Right cardiac atrium (tissue), 5 donors: ENCODE measurements around the gene CHRM2. TPM values are rescaled to one million over a fixed set of nuclear protein-coding genes. Genes with fewer than 3 reads are reported as not detected.

Experiments
- ATAC-seq, 2 donors: fragments of 200-7000 bp; cut with Tn5 transposase; one replicate each; pipeline versions ENCODE4 v1.8.0 to v1.9.1; 2020; ENCODE audit warnings: moderate library complexity in 2 of 2, mild to moderate bottlenecking in 1 of 2
- DNase-seq, 3 donors: peaks; one replicate each; pipeline ENCODE4 v3.0.0-alpha.2; 2020
- H3K27ac ChIP-seq: one replicate; pipeline ENCODE4 v1.5.1; 2013; ENCODE audit warnings: mild to moderate bottlenecking, low read length, control low read depth, moderate library complexity
- H3K27me3 ChIP-seq: one replicate; pipeline ENCODE4 v1.6.1; 2013; ENCODE audit not compliant: control insufficient read depth, insufficient read depth
- H3K4me1 ChIP-seq: one replicate; pipeline ENCODE4 v1.6.1; 2013; ENCODE audit warnings: low read length; ENCODE audit not compliant: control insufficient read depth, insufficient read depth
- H3K4me3 ChIP-seq: one replicate; pipeline ENCODE4 v1.5.1; 2013; ENCODE audit warnings: low read length, control low read depth
- H3K9me3 ChIP-seq: one replicate; pipeline ENCODE4 v1.6.1; 2013; ENCODE audit warnings: low read length; ENCODE audit not compliant: control insufficient read depth
- WGBS: extraction: QIAGEN DNeasy Blood & Tissue Kit; methylation state at CpG from one replicate; pipeline ENCODE4 v1.1.7; 2013; 5-methylcytosine and 5-hydroxymethylcytosine counted together
- intact Hi-C, 4 donors: fragments of 100-400 bp; cut with DNase I; formaldehyde crosslinking; loops; one replicate each; pipeline versions ENCODE4 v1.11.0 to v1.14.0; 2022 to 2023
- polyA plus RNA-seq: library from polyadenylated mRNA; stranded (reverse); fragments of 200-250 nt; gene quantifications from one replicate; pipeline ENCODE4 v1.2.3, GENCODE V29; 2013
- total RNA-seq, 4 donors: library from RNA; stranded (reverse); fragmentation: NEBNext Ultra II Directional; extraction: Animal tissue kit (Norgen Biotek cat#: 25700); gene quantifications; one replicate each; pipeline ENCODE4 v1.2.1, GENCODE V29; 2021
- donor health status: healthy with polysubstance abuse.
- donor health status: DM: no; HTN: yes; CAD: no.
- donor health status: DM: no; HTN: no; CAD: no.
- donor health status: DM: no; HTN: yes; CAD: no; lungs with severe emphysema.
- donor health status: DM: yes; HTN: yes; CAD: no.

The CHRM2 gene
- total and polyA plus RNA-seq, 5 donors = 38.1 to 140 (median 91.8) TPM

DNA sequence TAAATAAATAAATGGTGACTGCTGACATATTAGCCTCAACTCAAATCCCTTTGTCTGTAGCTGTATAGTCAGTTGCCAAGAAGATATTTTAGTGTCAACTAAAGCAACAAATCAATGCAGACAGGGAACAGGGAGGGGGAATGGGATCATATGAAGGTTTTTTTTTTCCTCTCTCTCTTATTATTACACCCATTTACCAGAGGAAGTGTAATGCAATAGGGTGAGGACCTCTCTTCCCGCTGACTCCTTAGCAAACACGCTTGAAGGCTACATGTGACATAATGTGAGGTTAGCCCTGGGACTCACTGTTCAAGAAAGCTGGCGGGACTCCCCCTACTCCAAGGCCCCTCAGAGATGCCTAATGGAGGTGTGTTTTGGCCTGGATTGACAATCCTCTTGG is 88.2 kb downstream of the CHRM2 start:
- ATAC-seq (no peak), DNase-seq (no peak)
- H3K9me3 ChIP-seq = no peaks in the 10 kb centered on the region
- no peak overlapping the region for H3K4me3 ChIP-seq
- intact Hi-C loops = no loop called here
- 66% methylated on average over 3 of the region's 3 CpGs for WGBS
- H3K4me1 ChIP-seq = peaks cover 4% of the 10 kb centered on the region
- no peak overlapping the region for H3K27ac ChIP-seq
- H3K27me3 ChIP-seq = no peaks in the 10 kb centered on the region

DNA sequence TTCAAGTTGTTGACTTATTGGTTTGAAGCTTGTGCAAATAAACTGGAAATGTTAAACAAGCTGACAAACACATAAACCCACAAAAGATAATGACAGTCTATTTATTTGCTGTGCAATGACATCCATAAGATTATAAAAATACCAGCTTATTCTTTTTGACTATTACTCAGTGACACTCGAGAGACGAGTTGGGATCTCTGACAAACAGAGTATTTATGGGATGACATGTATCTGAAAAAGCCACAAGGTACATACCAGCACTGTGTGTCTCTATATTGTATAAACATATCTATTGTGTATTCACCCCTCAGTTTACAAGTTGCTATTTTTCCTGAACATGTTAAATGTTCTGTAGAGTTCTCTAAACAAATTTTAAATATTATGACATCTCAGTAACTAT is 88.9 kb downstream of the CHRM2 start:
- DNase-seq = no peak
- H3K27ac ChIP-seq = no peak overlapping the region
- H3K27me3 ChIP-seq = no peaks in the 10 kb centered on the region
- 43% methylated on average over 2 of the region's 2 CpGs for WGBS
- no peaks in the 10 kb centered on the region for H3K9me3 ChIP-seq
- intact Hi-C loops = no loop called here
- ATAC-seq = no peak
- H3K4me3 ChIP-seq = no peak overlapping the region
- H3K4me1 ChIP-seq = peaks cover 4% of the 10 kb centered on the region

DNA sequence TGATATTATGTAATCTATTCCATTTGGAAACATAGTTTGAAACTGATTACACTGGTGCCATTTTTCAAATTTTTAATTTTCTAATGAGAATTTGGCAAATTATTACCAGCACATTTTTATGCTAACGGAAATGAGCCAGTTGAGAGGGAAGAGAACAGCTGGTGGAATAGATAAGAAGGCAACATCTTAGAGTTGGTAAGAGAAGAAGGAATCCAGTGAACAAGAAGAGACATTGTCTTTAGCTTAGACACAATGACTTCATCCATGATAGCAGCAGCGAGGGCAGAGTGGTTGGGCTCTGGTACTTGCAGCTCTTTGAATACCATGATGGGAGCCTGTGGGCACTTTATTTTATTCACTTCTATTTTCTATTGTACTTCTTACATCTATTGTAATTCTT is 89.6 kb downstream of the CHRM2 start:
- Histone ChIP-seq H3K4me1 (peaks cover 4% of the 10 kb centered on the region), H3K27ac (no peak overlapping the region), H3K27me3 (no peaks in the 10 kb centered on the region), H3K4me3 (no peak overlapping the region), H3K9me3 (no peaks in the 10 kb centered on the region)
- DNase-seq (no peak), ATAC-seq (no peak)
- 55% methylated on average over 2 of the region's 2 CpGs for WGBS
- intact Hi-C loops = no loop called here

DNA sequence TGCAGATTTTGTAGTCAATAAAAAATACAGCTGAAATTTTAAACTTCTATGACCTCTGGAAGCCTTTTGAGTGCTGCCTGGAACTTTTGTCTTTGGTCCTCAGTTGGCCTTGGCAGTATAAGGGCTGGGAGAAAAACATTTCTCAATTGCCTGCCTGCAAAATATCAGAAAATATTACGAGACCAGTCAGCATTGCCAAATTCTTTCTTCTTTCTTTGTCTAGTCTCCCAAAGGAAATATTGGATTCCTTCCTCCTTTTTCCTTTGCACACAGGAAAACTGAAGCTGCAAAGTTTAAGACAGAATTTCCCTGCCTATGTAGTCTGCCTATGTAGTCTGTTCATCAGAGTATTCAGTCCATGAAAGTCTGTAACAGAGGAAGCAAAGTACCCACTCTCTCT is 95.9 kb downstream of the CHRM2 start:
- Histone ChIP-seq H3K4me1 (no peaks in the 10 kb centered on the region), H3K9me3 (no peaks in the 10 kb centered on the region), H3K4me3 (no peak overlapping the region), H3K27ac (no peak overlapping the region), H3K27me3 (no peaks in the 10 kb centered on the region)
- intact Hi-C loops = no loop called here
- WGBS = 9% methylated on average over 1 of the region's 1 CpG
- ATAC-seq (peak in 1 of 2 donors; percentile 66), DNase-seq (no peak)

DNA sequence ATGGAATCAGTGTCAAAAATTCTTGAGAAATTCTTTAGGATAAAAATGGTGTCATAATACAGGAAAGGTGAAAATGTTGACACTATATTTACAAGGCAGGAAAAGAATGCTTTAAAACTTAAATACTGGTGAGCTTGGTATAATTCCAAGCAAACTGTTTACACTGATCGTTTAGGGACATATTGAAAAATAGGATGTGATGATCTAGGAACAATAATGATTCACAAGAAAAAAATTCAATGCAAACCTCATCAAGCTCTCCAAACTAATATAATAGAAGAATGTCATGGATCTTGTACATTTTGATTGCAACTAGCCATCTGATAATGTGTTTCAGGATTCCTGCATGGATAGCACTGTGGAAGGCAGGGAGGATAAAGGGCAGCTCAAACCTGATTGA is 98.4 kb downstream of the CHRM2 start:
- Histone ChIP-seq H3K4me3 (no peak overlapping the region), H3K9me3 (no peaks in the 10 kb centered on the region), H3K4me1 (no peaks in the 10 kb centered on the region), H3K27me3 (no peaks in the 10 kb centered on the region), H3K27ac (no peak overlapping the region)
- no peak for ATAC-seq
- no peak for DNase-seq
- WGBS = 76% methylated on average over 1 of the region's 1 CpG
- intact Hi-C loops = no loop called here

DNA sequence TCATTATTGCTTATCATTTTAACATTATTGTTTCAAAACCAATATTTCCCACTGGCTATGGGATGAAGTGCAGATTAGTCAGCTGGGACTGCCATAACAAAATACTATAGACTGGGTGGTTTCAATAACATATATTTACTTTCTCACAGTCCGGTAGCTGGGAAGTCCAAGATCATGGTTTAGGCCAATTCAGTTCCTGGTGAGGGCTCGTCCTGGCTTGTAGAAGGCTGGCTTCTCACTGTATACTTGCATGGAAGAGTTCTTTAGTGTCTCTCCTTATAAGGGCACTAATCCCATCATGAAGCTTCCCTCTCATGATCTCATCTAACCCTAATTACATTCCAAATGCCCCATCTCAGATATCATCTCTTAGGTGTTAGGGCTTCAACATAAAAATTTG is 101.3 kb downstream of the CHRM2 start:
- Histone ChIP-seq H3K4me3 (no peak overlapping the region), H3K27ac (no peak overlapping the region), H3K27me3 (no peaks in the 10 kb centered on the region), H3K9me3 (no peaks in the 10 kb centered on the region), H3K4me1 (no peaks in the 10 kb centered on the region)
- intact Hi-C loops = no loop called here
- ATAC-seq (no peak), DNase-seq (no peak)
- WGBS = 42% methylated on average over 2 of the region's 2 CpGs

DNA sequence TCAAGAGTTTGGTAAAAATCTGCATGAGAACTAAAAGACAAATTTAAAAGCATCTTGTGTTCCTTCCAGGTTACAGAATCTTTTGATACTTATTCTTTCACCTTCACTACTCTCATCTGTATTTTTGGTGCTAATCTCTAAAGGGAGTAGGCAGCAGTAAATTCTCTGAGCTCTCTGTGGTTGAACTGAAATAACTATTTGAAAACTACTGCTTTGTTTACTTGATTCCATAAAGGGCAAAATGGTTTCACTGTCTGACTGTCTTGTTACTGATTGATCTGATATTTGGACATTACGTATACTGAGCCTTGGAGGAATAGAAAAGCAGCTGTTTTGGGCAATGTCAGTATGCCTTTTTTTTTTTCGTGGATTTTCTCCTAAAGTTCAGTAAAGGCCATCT is 103.3 kb downstream of the CHRM2 start:
- 80% methylated on average over 2 of the region's 2 CpGs for WGBS
- no peaks in the 10 kb centered on the region for H3K27me3 ChIP-seq
- intact Hi-C loops = no loop called here
- ATAC-seq (no peak), DNase-seq (no peak)
- H3K4me3 ChIP-seq = no peak overlapping the region
- H3K9me3 ChIP-seq = no peaks in the 10 kb centered on the region
- no peaks in the 10 kb centered on the region for H3K4me1 ChIP-seq
- no peak overlapping the region for H3K27ac ChIP-seq

DNA sequence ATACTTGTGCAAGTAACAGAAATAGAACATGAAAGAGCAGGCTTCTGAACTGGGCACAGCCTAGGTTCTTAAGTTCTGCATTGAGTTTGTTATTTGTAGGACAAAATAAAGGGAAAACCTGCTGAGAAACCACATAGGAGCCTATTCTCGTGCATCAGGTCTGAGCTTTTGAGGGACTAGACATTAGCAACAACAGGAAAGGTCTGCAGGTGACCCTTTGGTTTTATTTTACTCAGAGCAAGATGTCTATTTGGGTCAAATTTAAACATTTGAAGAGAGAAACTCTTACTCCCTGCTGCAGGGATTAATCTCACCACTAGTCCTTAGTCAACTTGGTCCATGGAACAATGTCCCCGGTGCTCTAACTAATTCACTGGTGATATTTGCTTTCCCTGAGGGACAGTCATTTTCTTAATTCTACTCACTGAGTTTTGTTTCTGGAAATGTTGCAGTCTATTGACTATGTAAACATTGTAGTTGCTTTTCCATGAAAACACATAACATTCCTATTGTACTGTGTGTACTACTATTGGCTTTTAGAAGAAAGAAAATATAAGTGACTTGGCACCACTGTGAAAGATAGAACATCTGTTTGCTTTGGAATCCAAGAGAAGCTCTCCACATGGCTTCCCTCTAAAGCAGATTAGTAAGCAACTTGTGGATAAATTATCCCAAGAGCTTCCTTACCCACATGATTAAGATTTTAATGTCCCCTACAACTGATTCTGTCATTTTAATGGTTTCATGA is 108.2 kb downstream of the CHRM2 start:
- intact Hi-C loops = no loop called here
- no peak overlapping the region for H3K4me3 ChIP-seq
- H3K27ac ChIP-seq = no peak overlapping the region
- H3K4me1 ChIP-seq = no peaks in the 10 kb centered on the region
- WGBS = 23% methylated on average over 2 of the region's 2 CpGs
- no peaks in the 10 kb centered on the region for H3K9me3 ChIP-seq
- ATAC-seq (no peak), DNase-seq (no peak)
- no peaks in the 10 kb centered on the region for H3K27me3 ChIP-seq

DNA sequence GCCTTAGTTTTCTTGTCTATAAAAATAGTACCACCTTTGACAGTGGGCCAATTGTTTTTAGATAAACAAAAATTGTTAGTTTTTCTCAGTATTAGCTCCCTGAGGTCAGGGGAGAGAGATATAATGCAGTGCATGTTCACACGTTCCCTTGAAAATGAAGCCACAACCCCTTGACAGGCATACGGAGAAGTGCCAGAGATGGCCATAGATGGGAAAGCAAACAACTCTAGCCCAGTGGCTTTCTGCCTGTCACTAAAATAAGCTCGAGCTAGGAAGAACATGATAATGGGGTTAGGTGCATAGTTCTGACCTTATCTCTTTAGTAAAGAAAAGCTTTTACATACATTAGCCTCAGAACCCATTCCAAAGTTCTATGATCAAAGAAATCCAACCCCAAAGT is 124.9 kb downstream of the CHRM2 start:
- no peaks in the 10 kb centered on the region for H3K9me3 ChIP-seq
- WGBS = 40% methylated on average over 3 of the region's 3 CpGs
- intact Hi-C loops = no loop called here
- no peak overlapping the region for H3K4me3 ChIP-seq
- ATAC-seq = peak in 1 of 2 donors; percentile 63
- DNase-seq = no peak
- peak overlapping the region; percentile 71 for H3K27ac ChIP-seq
- no peaks in the 10 kb centered on the region for H3K27me3 ChIP-seq
- H3K4me1 ChIP-seq = no peaks in the 10 kb centered on the region

DNA sequence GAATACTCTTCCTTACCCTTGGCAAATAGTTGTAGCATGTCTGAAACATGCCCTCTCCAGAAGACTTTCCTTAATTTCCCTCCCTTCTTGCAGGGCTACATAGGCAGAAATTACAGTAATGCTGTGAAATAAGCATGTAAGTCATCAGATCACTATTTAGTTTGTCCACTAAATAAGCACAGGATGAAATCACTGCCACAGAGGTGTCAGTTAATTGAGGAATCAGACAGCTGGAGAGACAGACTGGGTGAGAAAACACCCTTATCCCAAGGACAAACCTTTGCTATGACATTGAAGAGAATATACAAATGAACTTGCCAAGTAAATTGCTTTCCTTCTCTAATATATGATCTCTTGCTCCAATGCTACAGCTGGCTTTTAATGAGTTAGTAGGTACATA is 129.3 kb downstream of the CHRM2 start:
- ATAC-seq = peak; percentile 28 to 57
- Histone ChIP-seq H3K4me1 (no peaks in the 10 kb centered on the region), H3K27me3 (no peaks in the 10 kb centered on the region), H3K4me3 (no peak overlapping the region), H3K9me3 (no peaks in the 10 kb centered on the region), H3K27ac (no peak overlapping the region)
- intact Hi-C loops = no loop called here
- DNase-seq = no peak

DNA sequence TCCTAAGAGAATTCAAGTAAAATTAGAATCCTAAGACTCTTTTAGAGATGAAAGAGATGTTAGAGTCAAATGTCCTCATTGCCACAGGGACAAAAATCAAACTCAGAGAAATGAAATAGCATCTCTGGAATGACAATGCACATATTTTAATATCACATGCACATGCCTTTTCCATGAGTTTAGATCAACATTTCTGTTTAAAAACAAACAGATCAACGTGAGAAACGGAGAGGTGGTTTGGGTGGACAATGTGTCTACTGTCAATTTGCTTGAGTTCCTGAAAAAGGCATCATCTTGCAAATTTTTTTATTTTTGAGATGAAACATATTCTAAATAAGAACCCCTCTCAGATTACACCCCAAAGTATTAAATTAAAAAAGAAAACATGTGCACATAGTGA is 130.0 kb downstream of the CHRM2 start:
- H3K27me3 ChIP-seq = no peaks in the 10 kb centered on the region
- no peaks in the 10 kb centered on the region for H3K9me3 ChIP-seq
- no peaks in the 10 kb centered on the region for H3K4me1 ChIP-seq
- no peak for ATAC-seq
- no peak overlapping the region for H3K4me3 ChIP-seq
- no peak for DNase-seq
- H3K27ac ChIP-seq = no peak overlapping the region
- WGBS = 50% methylated on average over 2 of the region's 2 CpGs
- intact Hi-C loops = no loop called here

DNA sequence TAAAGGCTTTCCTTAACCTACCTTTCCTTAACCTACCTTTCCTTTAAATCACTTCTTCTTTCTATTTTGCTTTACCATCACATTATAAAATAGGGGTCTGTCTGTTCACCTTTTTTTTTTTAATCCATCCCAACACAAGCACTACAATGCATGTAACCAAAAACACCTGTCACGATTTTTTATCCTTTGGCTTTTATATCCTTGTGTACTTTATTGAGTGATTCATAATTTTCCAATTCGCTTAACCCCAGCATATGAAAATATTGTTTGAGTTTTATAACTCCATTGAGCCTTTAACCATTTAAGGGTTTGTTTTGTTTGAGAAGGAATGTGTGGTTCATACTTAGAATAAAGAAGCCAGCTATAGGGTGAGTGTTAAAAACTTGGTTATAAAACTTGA is 132.2 kb downstream of the CHRM2 start:
- intact Hi-C loops = no loop called here
- Histone ChIP-seq H3K4me1 (no peaks in the 10 kb centered on the region), H3K27me3 (no peaks in the 10 kb centered on the region), H3K27ac (no peak overlapping the region), H3K4me3 (no peak overlapping the region), H3K9me3 (no peaks in the 10 kb centered on the region)
- WGBS = 80% methylated on average over 2 of the region's 2 CpGs
- DNase-seq (no peak), ATAC-seq (no peak)
